HepG2 (cell line): ENCODE results near the gene VENTX. TPM values are rescaled to one million over a fixed set of nuclear protein-coding genes. Genes with fewer than 3 reads are reported as not detected.

Source experiments
- CBFB ChIP-seq: sonication (generic); formaldehyde crosslinking; IDR thresholded peaks from 2 replicates; pipeline ENCODE4 v1.4.0; 2020; ENCODE audit warnings: missing genetic modification reagents
- DMAP1 ChIP-seq: IDR thresholded peaks from 2 replicates; pipeline ENCODE4 v1.6.1; 2016
- FOXM1 ChIP-seq: sonication (generic); formaldehyde crosslinking; IDR thresholded peaks from 2 replicates; pipeline ENCODE4 v1.5.0; 2020; ENCODE audit warnings: missing genetic modification reagents
- MAZ ChIP-seq, 2 experiments: sonication (generic) in 1 of 2; formaldehyde crosslinking in 1 of 2; IDR thresholded peaks; 2 replicates each; pipeline versions ENCODE4 v1.5.0 to v1.6.1; 2012 to 2020; ENCODE audit warnings: low read depth in 2 of 2, mild to moderate bottlenecking in 2 of 2, borderline replicate concordance in 1 of 2, improper control_type of control experiment in 1 of 2, low read length in 1 of 2, missing genetic modification reagents in 1 of 2, moderate library complexity in 1 of 2
- SAFB2 ChIP-seq: sonication (generic); formaldehyde crosslinking; IDR thresholded peaks from 2 replicates; pipeline ENCODE4 v1.5.1; 2020; ENCODE audit warnings: missing genetic modification reagents, low read depth, mild to moderate bottlenecking, borderline replicate concordance
- SMYD3 ChIP-seq: sonication (generic); formaldehyde crosslinking; IDR thresholded peaks from 2 replicates; pipeline ENCODE4 v1.8.1; 2023; ENCODE audit warnings: mild to moderate bottlenecking, missing genetic modification reagents
- SP2 ChIP-seq: sonication (generic); formaldehyde crosslinking; IDR thresholded peaks from 2 replicates; pipeline ENCODE4 v1.5.1; 2020; ENCODE audit warnings: mild to moderate bottlenecking, missing genetic modification reagents
- SP5 ChIP-seq: IDR thresholded peaks from 2 replicates; pipeline ENCODE4 v1.6.1; 2016; ENCODE audit warnings: low read depth, borderline replicate concordance
- THYN1 ChIP-seq: sonication (generic); formaldehyde crosslinking; IDR thresholded peaks from 2 replicates; pipeline ENCODE4 v1.8.1; 2023; ENCODE audit warnings: low read depth, mild to moderate bottlenecking, moderate library complexity, missing genetic modification reagents, borderline replicate concordance
- TSC22D2 ChIP-seq: sonication (generic); formaldehyde crosslinking; IDR thresholded peaks from 2 replicates; pipeline ENCODE4 v1.5.1; 2020; ENCODE audit warnings: missing genetic modification reagents, mild to moderate bottlenecking, borderline replicate concordance
- ZNF234 ChIP-seq: sonication (generic); formaldehyde crosslinking; conservative IDR thresholded peaks from 2 replicates; pipeline ENCODE4 v1.5.1; 2020; ENCODE audit warnings: mild to moderate bottlenecking, missing genetic modification reagents
- ZNF75D ChIP-seq: sonication (generic); formaldehyde crosslinking; IDR thresholded peaks from 2 replicates; pipeline ENCODE4 v1.8.1; 2023; ENCODE audit warnings: missing genetic modification reagents, mild to moderate bottlenecking, borderline replicate concordance
- ZNF766 ChIP-seq: sonication (generic); formaldehyde crosslinking; IDR thresholded peaks from 2 replicates; pipeline ENCODE4 v1.5.0; 2020; ENCODE audit warnings: missing genetic modification reagents, borderline replicate concordance
- ZNF777 ChIP-seq: sonication (generic); formaldehyde crosslinking; IDR thresholded peaks from 2 replicates; pipeline ENCODE4 v1.4.0; 2020; ENCODE audit warnings: missing genetic modification reagents
- ZNF878 ChIP-seq: sonication (generic); formaldehyde crosslinking; IDR thresholded peaks from 2 replicates; pipeline ENCODE4 v1.8.1; 2023; ENCODE audit warnings: mild to moderate bottlenecking, missing genetic modification reagents, moderate library complexity
- polyA plus RNA-seq, 8 experiments: library from polyadenylated mRNA; depleted of rRNA in 3 of 8; stranded (reverse) in 7 of 8; unstranded in 1 of 8; fragments of >200 nt; fragmentation: Illumina TruSeq in 4 of 8; extraction: Trizol in 4 of 8; gene quantifications; 2 replicates each; pipeline versions ENCODE4 v1.2.1 to v1.2.3, GENCODE V29; 2011 to 2016; ENCODE audit warnings: low read depth in 4 of 8, missing spikeins in 1 of 8, mixed read lengths in 1 of 8; ENCODE audit not compliant: insufficient read depth in 1 of 8
- total RNA-seq, 5 experiments: library from RNA; depleted of rRNA; stranded (reverse); fragments of >200 nt; fragmentation: Illumina TruSeq; extraction: Trizol; gene quantifications; 2 replicates each; pipeline ENCODE4 v1.2.3, GENCODE V29; 2016; ENCODE audit warnings: low read depth in 1 of 5
- TF ChIP-seq, protein P1 (sequence below): sonication (generic); formaldehyde crosslinking; IDR thresholded peaks from 2 replicates; pipeline ENCODE4 v1.4.0; 2020; ENCODE audit warnings: low read depth, missing genetic modification reagents
- TF ChIP-seq, protein P2 (sequence below): conservative IDR thresholded peaks from 2 replicates; pipeline ENCODE4 v1.6.1; 2018; ENCODE audit warnings: missing genetic modification reagents
- TF ChIP-seq, protein P3 (sequence below): IDR thresholded peaks from 2 replicates; pipeline ENCODE4 v1.6.1; 2018; ENCODE audit warnings: missing genetic modification reagents
- TF ChIP-seq, protein P4 (sequence below): IDR thresholded peaks from 2 replicates; pipeline ENCODE4 v1.6.1; 2016; ENCODE audit warnings: missing compliant biosample characterization, missing genetic modification reagents, borderline replicate concordance
- TF ChIP-seq, protein P5 (sequence below): sonication (generic); formaldehyde crosslinking; IDR thresholded peaks from 2 replicates; pipeline ENCODE4 v1.4.0; 2020; ENCODE audit warnings: missing genetic modification reagents

Gene VENTX
- total and polyA plus RNA-seq, 2 of the 13 experiments (the other 11 are each of a cell fraction or from before 2014, with no cell fraction given): not detected

DNA sequence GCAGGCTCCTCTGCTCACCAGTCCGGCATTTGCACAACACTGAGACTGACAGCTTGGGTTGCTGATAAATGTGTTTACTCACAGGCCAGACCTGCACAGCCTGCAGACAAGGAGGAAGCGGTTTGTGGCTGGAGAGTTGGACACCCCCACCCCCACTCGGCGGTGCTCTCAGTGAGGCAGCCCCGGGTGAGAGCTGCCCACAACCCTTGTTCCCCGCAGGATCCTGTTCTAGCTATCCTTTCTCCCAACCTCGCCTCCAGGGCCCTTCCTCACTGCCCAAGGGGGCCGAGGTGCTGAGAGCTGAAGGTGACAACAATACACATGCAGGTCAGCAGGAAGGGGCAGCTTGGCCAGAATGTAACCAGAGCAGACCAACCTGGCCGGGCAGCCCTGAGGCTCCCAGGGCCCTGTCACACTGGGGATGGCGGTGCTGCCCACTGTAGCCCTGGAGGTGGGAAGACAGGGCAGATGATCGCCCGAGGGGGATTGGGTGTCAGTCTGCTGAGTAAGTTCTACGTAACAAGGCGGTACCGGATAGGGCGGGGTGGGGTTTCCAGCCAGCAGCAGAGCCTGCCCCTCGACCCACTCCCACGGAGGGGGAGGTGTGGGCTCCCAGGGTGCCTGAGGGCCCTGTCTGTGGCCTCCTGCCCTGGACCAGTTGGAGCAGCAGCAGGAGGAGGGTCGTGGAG, 41.1 kb downstream of the VENTX start (continued):
- no peak for TF ChIP-seq SAFB2 (CRISPR knock-in tag)
- no peak for TF ChIP-seq SMYD3 (CRISPR knock-in tag)
- TF ChIP-seq DMAP1 (CRISPR knock-in tag): no peak
- TF ChIP-seq SP2 (CRISPR knock-in tag): no peak
- TF ChIP-seq, protein P1, sequence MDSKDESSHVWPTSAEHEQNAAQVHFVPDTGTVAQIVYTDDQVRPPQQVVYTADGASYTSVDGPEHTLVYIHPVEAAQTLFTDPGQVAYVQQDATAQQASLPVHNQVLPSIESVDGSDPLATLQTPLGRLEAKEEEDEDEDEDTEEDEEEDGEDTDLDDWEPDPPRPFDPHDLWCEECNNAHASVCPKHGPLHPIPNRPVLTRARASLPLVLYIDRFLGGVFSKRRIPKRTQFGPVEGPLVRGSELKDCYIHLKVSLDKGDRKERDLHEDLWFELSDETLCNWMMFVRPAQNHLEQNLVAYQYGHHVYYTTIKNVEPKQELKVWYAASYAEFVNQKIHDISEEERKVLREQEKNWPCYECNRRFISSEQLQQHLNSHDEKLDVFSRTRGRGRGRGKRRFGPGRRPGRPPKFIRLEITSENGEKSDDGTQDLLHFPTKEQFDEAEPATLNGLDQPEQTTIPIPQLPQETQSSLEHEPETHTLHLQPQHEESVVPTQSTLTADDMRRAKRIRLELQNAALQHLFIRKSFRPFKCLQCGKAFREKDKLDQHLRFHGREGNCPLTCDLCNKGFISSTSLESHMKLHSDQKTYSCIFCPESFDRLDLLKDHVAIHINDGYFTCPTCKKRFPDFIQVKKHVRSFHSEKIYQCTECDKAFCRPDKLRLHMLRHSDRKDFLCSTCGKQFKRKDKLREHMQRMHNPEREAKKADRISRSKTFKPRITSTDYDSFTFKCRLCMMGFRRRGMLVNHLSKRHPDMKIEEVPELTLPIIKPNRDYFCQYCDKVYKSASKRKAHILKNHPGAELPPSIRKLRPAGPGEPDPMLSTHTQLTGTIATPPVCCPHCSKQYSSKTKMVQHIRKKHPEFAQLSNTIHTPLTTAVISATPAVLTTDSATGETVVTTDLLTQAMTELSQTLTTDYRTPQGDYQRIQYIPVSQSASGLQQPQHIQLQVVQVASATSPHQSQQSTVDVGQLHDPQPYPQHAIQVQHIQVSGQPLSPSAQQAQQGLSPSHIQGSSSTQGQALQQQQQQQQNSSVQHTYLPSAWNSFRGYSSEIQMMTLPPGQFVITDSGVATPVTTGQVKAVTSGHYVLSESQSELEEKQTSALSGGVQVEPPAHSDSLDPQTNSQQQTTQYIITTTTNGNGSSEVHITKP (CRISPR knock-in tag): no peak
- no peak for TF ChIP-seq SP5 (CRISPR knock-in tag)
- TF ChIP-seq, protein P2, sequence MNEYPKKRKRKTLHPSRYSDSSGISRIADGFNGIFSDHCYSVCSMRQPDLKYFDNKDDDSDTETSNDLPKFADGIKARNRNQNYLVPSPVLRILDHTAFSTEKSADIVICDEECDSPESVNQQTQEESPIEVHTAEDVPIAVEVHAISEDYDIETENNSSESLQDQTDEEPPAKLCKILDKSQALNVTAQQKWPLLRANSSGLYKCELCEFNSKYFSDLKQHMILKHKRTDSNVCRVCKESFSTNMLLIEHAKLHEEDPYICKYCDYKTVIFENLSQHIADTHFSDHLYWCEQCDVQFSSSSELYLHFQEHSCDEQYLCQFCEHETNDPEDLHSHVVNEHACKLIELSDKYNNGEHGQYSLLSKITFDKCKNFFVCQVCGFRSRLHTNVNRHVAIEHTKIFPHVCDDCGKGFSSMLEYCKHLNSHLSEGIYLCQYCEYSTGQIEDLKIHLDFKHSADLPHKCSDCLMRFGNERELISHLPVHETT (CRISPR knock-in tag): no peak
- TF ChIP-seq, protein P3, sequence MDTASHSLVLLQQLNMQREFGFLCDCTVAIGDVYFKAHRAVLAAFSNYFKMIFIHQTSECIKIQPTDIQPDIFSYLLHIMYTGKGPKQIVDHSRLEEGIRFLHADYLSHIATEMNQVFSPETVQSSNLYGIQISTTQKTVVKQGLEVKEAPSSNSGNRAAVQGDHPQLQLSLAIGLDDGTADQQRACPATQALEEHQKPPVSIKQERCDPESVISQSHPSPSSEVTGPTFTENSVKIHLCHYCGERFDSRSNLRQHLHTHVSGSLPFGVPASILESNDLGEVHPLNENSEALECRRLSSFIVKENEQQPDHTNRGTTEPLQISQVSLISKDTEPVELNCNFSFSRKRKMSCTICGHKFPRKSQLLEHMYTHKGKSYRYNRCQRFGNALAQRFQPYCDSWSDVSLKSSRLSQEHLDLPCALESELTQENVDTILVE: no peak
- no peak for TF ChIP-seq TSC22D2 (CRISPR knock-in tag)
- no peak for TF ChIP-seq ZNF777 (CRISPR knock-in tag)
- TF ChIP-seq, protein P4, sequence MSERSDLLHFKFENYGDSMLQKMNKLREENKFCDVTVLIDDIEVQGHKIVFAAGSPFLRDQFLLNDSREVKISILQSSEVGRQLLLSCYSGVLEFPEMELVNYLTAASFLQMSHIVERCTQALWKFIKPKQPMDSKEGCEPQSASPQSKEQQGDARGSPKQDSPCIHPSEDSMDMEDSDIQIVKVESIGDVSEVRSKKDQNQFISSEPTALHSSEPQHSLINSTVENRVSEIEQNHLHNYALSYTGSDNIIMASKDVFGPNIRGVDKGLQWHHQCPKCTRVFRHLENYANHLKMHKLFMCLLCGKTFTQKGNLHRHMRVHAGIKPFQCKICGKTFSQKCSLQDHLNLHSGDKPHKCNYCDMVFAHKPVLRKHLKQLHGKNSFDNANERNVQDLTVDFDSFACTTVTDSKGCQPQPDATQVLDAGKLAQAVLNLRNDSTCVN: no peak
- TF ChIP-seq MAZ (IDR thresholded peaks at IDR 0.05; ENCODE audit: borderline replicate concordance, low read depth, low read length): no peak
- no peak for TF ChIP-seq MAZ (CRISPR knock-in tag; IDR thresholded peaks at IDR 0.05; ENCODE audit: low read depth)
- TF ChIP-seq THYN1: no peak
- TF ChIP-seq, protein P5, sequence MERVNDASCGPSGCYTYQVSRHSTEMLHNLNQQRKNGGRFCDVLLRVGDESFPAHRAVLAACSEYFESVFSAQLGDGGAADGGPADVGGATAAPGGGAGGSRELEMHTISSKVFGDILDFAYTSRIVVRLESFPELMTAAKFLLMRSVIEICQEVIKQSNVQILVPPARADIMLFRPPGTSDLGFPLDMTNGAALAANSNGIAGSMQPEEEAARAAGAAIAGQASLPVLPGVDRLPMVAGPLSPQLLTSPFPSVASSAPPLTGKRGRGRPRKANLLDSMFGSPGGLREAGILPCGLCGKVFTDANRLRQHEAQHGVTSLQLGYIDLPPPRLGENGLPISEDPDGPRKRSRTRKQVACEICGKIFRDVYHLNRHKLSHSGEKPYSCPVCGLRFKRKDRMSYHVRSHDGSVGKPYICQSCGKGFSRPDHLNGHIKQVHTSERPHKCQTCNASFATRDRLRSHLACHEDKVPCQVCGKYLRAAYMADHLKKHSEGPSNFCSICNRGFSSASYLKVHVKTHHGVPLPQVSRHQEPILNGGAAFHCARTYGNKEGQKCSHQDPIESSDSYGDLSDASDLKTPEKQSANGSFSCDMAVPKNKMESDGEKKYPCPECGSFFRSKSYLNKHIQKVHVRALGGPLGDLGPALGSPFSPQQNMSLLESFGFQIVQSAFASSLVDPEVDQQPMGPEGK (CRISPR knock-in tag): peak; percentile 70
- TF ChIP-seq ZNF878 (CRISPR knock-in tag): no peak
- no peak for TF ChIP-seq FOXM1 (CRISPR knock-in tag)
- no peak for TF ChIP-seq ZNF234 (CRISPR knock-in tag)
- TF ChIP-seq CBFB (CRISPR knock-in tag): no peak
- no peak for TF ChIP-seq ZNF75D (CRISPR knock-in tag)
- TF ChIP-seq ZNF766 (CRISPR knock-in tag): no peak
